GM20000 (cell line): ENCODE data around the gene CACNA1S.

Source experiments
- DNase-seq: peaks from one replicate; pipeline ENCODE4 v3.0.0; 2012; ENCODE audit warnings: low spot score
- TF ChIP-seq, protein P1 (sequence below): IDR thresholded peaks from 2 replicates; pipeline ENCODE4 v1.5.1; 2012; ENCODE audit warnings: mild to moderate bottlenecking, control low read depth; ENCODE audit errors: extremely low read depth, missing control alignments

CACNA1S gene

GRCh38 chr1:201083741-201084140 lies 28.5 kb downstream of the CACNA1S start:
- no peak for DNase-seq
- TF ChIP-seq, protein P1, sequence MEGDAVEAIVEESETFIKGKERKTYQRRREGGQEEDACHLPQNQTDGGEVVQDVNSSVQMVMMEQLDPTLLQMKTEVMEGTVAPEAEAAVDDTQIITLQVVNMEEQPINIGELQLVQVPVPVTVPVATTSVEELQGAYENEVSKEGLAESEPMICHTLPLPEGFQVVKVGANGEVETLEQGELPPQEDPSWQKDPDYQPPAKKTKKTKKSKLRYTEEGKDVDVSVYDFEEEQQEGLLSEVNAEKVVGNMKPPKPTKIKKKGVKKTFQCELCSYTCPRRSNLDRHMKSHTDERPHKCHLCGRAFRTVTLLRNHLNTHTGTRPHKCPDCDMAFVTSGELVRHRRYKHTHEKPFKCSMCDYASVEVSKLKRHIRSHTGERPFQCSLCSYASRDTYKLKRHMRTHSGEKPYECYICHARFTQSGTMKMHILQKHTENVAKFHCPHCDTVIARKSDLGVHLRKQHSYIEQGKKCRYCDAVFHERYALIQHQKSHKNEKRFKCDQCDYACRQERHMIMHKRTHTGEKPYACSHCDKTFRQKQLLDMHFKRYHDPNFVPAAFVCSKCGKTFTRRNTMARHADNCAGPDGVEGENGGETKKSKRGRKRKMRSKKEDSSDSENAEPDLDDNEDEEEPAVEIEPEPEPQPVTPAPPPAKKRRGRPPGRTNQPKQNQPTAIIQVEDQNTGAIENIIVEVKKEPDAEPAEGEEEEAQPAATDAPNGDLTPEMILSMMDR = no peak

- DNase-seq = no peak
- TF ChIP-seq, protein P1 = no peak
Measured at GRCh38 chr1:201080135-201080534, 32.1 kb downstream of the CACNA1S start.

GRCh38 chr1:201077736-201078135 lies 34.5 kb downstream of the CACNA1S start:
- no peak for DNase-seq
- TF ChIP-seq, protein P1 = no peak

DNA sequence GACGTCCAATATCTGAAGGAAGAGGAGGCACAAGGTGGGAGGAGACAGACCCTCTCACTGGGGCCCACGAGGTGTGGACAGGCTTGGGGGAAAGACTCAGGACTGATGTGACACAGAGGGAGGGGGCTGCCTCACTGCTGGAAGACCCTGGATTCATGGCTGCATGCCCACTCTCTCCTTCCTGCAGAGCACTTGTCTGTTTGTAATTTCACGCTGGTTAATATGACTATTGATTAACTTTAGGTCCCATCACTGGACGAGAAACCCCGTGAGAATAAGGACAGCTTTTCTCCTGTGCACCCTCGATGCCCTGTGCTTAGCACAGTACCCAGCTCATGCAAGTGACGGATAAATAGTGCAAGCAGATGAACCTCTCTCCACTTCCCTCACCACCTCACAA lies 35.1 kb downstream of the CACNA1S start:
- TF ChIP-seq, protein P1 = no peak
- no peak for DNase-seq

GRCh38 chr1:201076092-201076491 lies 36.1 kb downstream of the CACNA1S start:
- DNase-seq = no peak

GRCh38 chr1:201074018-201074417 lies 38.2 kb downstream of the CACNA1S start:
- TF ChIP-seq, protein P1 = no peak
- DNase-seq = no peak

More at GRCh38 chr1:201076092-201076491, 36.1 kb downstream of the CACNA1S start:
- TF ChIP-seq, protein P1 = no peak

- TF ChIP-seq, protein P1 = no peak
- no peak for DNase-seq
Measured at GRCh38 chr1:201072922-201073321, 39.3 kb downstream of the CACNA1S start.

- TF ChIP-seq, protein P1 = no peak
- DNase-seq = no peak
Measured at GRCh38 chr1:201072149-201072548, 40.1 kb downstream of the CACNA1S start.
